HG03378 (cell line): Measurements from ENCODE around the gene HEXIM1.
"Not testable (repeated sequence)": the region's sequence is repeated elsewhere in the genome, so short reads cannot be mapped to it uniquely, and the experiment has no call there.

Experiments used
- ATAC-seq: cut with Tn5 transposase; IDR thresholded peaks from one replicate; pipeline ENCODE4 v1.9.1; 2021; ENCODE audit warnings: mild to moderate bottlenecking, moderate library complexity; ENCODE audit not compliant: unreplicated experiment

The HEXIM1 gene

GRCh38 chr17:45112559-45113423 lies 35.5 kb upstream of the HEXIM1 start:
- ATAC-seq = no peak

GRCh38 chr17:45113424-45113754 lies 34.9 kb upstream of the HEXIM1 start:
- ATAC-seq = no peak

- no peak for ATAC-seq
Observed at GRCh38 chr17:45114117-45114932, 34.0 kb upstream of the HEXIM1 start.

GRCh38 chr17:45115015-45115625 lies 33.2 kb upstream of the HEXIM1 start:
- no peak for ATAC-seq

- ATAC-seq = no peak
Observed at GRCh38 chr17:45115871-45116270, 32.4 kb upstream of the HEXIM1 start.

- no peak for ATAC-seq
Observed at GRCh38 chr17:45116434-45117016, 31.8 kb upstream of the HEXIM1 start.

GRCh38 chr17:45117334-45117733 lies 30.9 kb upstream of the HEXIM1 start:
- ATAC-seq = no peak

- no peak for ATAC-seq
Observed at GRCh38 chr17:45117848-45118646, 30.2 kb upstream of the HEXIM1 start.

GRCh38 chr17:45118691-45119090 lies 29.6 kb upstream of the HEXIM1 start:
- ATAC-seq = no peak

- ATAC-seq = no peak
Observed at GRCh38 chr17:45119964-45120363, 28.3 kb upstream of the HEXIM1 start.

- ATAC-seq = no peak
Observed at GRCh38 chr17:45120558-45120957, 27.7 kb upstream of the HEXIM1 start.

- no peak for ATAC-seq
Observed at GRCh38 chr17:45121055-45121454, 27.2 kb upstream of the HEXIM1 start.

GRCh38 chr17:45123076-45123770 lies 25.1 kb upstream of the HEXIM1 start:
- ATAC-seq = no peak

- no peak for ATAC-seq
Observed at GRCh38 chr17:45123930-45124796, 24.1 kb upstream of the HEXIM1 start.

GRCh38 chr17:45124797-45125122 lies 23.5 kb upstream of the HEXIM1 start:
- not testable (repeated sequence) for ATAC-seq

- no peak for ATAC-seq
Observed at GRCh38 chr17:45125509-45125908, 22.8 kb upstream of the HEXIM1 start.

GRCh38 chr17:45127207-45127547 lies 21.1 kb upstream of the HEXIM1 start:
- ATAC-seq = no peak

GRCh38 chr17:45127548-45128300 lies 20.6 kb upstream of the HEXIM1 start:
- no peak for ATAC-seq

- ATAC-seq = no peak
Observed at GRCh38 chr17:45128331-45128730, 19.9 kb upstream of the HEXIM1 start.
